IMR-90 (cell line): ENCODE results near the gene RING1. TPM values are rescaled to one million over a fixed set of nuclear protein-coding genes. Genes with fewer than 3 reads are reported as not detected.

Source experiments
- ATAC-seq: fragments of 200-7000 bp; cut with Tn5 transposase; 2 replicates; pipeline ENCODE4 v1.9.1; 2020; ENCODE audit warnings: low read depth, mild to moderate bottlenecking, moderate library complexity
- BruUV-seq: library from RNA; stranded (reverse); fragments of 400-500 nt; replicated peaks from 2 replicates; lab custom pipeline; 2021; lab: Mats Ljungman, UMichigan
- CTCF ChIA-PET: fragments of 300-600 bp; formaldehyde crosslinking; extraction: SDS; loops from one replicate; lab custom pipeline; 2021; ENCODE audit warnings: antibody characterized with exemption; lab: Yijun Ruan, JAX
- POLR2A ChIA-PET: fragments of 300-600 bp; sonication (Branson Sonifier 250); formaldehyde crosslinking; loops from one replicate; lab custom pipeline; 2022; ENCODE audit warnings: antibody characterized with exemption; ENCODE audit not compliant: unreplicated experiment; lab: Charles Lee
- DNase-seq: peaks from one replicate; pipeline ENCODE4 v3.0.0; 2013
- H2AFZ ChIP-seq: replicated peaks from 2 replicates; pipeline ENCODE3; 2013; ENCODE audit warnings: low read length, mild to moderate bottlenecking; ENCODE audit not compliant: poor library complexity
- H2AK5ac ChIP-seq: 2 replicates; pipeline ENCODE4 v1.6.1; 2013; ENCODE audit warnings: low read depth, low read length, inconsistent platforms
- H2AK9ac ChIP-seq: replicated peaks from 2 replicates; pipeline ENCODE3; 2013; ENCODE audit warnings: mild to moderate bottlenecking, low read depth, low read length, moderate library complexity; ENCODE audit not compliant: poor library complexity
- H2BK120ac ChIP-seq: 2 replicates; pipeline ENCODE4 v1.6.1; 2013; ENCODE audit warnings: low read depth, low read length, inconsistent platforms
- H2BK15ac ChIP-seq: 3 replicates; pipeline ENCODE4 v1.6.1; 2013; ENCODE audit warnings: low read depth, low read length, inconsistent platforms
- H2BK20ac ChIP-seq: 2 replicates; pipeline ENCODE4 v1.6.1; 2013; ENCODE audit warnings: low read depth, mild to moderate bottlenecking, inconsistent platforms, low read length, moderate library complexity
- H2BK5ac ChIP-seq: 2 replicates; pipeline ENCODE4 v1.6.1; 2013; ENCODE audit warnings: mild to moderate bottlenecking, low read depth, low read length, inconsistent platforms; ENCODE audit not compliant: poor library complexity, severe bottlenecking
- H3K14ac ChIP-seq: replicated peaks from 2 replicates; pipeline ENCODE4 v1.6.1; 2013; ENCODE audit warnings: low read depth, low read length, inconsistent platforms
- H3K18ac ChIP-seq: 2 replicates; pipeline ENCODE4 v1.6.1; 2013; ENCODE audit warnings: low read depth, low read length, control low read depth
- H3K23ac ChIP-seq: 2 replicates; pipeline ENCODE4 v1.6.1; 2013; ENCODE audit warnings: low read depth, low read length, inconsistent platforms
- H3K27ac ChIP-seq: 2 replicates; pipeline ENCODE4 v1.5.1; 2013; ENCODE audit warnings: mild to moderate bottlenecking, control low read depth, low read length; ENCODE audit not compliant: insufficient read depth
- H3K27me3 ChIP-seq: 2 replicates; pipeline ENCODE4 v1.6.1; 2013; ENCODE audit warnings: low read length; ENCODE audit not compliant: control insufficient read depth, insufficient read depth
- H3K36me3 ChIP-seq: 2 replicates; pipeline ENCODE4 v1.6.1; 2013; ENCODE audit warnings: low read length, mixed read lengths; ENCODE audit not compliant: control insufficient read depth, insufficient read depth
- H3K4ac ChIP-seq: 2 replicates; pipeline ENCODE4 v1.6.1; 2013; ENCODE audit warnings: low read depth, low read length, inconsistent platforms
- H3K4me1 ChIP-seq: 2 replicates; pipeline ENCODE4 v1.6.1; 2013; ENCODE audit warnings: low read length, mixed read lengths; ENCODE audit not compliant: control insufficient read depth, insufficient read depth
- H3K4me2 ChIP-seq: 2 replicates; pipeline ENCODE4 v1.6.1; 2013; ENCODE audit warnings: low read depth, mild to moderate bottlenecking, control low read depth, low read length, moderate library complexity
- H3K4me3 ChIP-seq: 2 replicates; pipeline ENCODE4 v1.5.1; 2013; ENCODE audit warnings: low read depth, mild to moderate bottlenecking, control low read depth, low read length, moderate library complexity; ENCODE audit not compliant: insufficient read depth
- H3K56ac ChIP-seq: 2 replicates; pipeline ENCODE4 v1.6.1; 2013; ENCODE audit warnings: low read length, inconsistent platforms; ENCODE audit not compliant: insufficient read depth; ENCODE audit errors: extremely low read depth
- H3K79me1 ChIP-seq, 2 experiments: 2 replicates each; pipeline ENCODE4 v1.6.1; 2013; ENCODE audit warnings: low read length in 2 of 2, inconsistent platforms in 1 of 2, low read depth in 1 of 2
- H3K9ac ChIP-seq: 2 replicates; pipeline ENCODE4 v1.6.1; 2013; ENCODE audit warnings: low read depth, low read length, control low read depth
- H3K9me1 ChIP-seq: 2 replicates; pipeline ENCODE4 v1.6.1; 2013; ENCODE audit warnings: low read length, inconsistent platforms; ENCODE audit not compliant: insufficient read depth
- H3K9me3 ChIP-seq: 2 replicates; pipeline ENCODE4 v1.6.1; 2013; ENCODE audit warnings: low read length; ENCODE audit not compliant: control insufficient read depth, insufficient read depth
- H4K20me1 ChIP-seq: 2 replicates; pipeline ENCODE4 v1.6.1; 2013; ENCODE audit warnings: low read length, inconsistent platforms; ENCODE audit not compliant: insufficient read depth
- H4K5ac ChIP-seq: 2 replicates; pipeline ENCODE4 v1.6.1; 2013; ENCODE audit warnings: mild to moderate bottlenecking, low read depth, low read length, control low read depth
- H4K8ac ChIP-seq, 2 experiments: 2 replicates each; pipeline ENCODE4 v1.6.1; 2013; ENCODE audit warnings: low read depth in 2 of 2, low read length in 2 of 2, control low read depth in 1 of 2, inconsistent platforms in 1 of 2
- H4K91ac ChIP-seq: 2 replicates; pipeline ENCODE4 v1.6.1; 2013; ENCODE audit warnings: low read depth, low read length, inconsistent platforms; ENCODE audit not compliant: insufficient read depth
- BHLHE40 ChIP-seq: fragments of 150-350 bp; IDR thresholded peaks from 2 replicates; pipeline ENCODE4 v1.6.1; 2016; ENCODE audit warnings: mild to moderate bottlenecking, low read depth, low read length
- CEBPB ChIP-seq: IDR thresholded peaks from 2 replicates; pipeline ENCODE4 v1.6.1; 2012; ENCODE audit warnings: low read depth, low read length, improper control_type of control experiment
- MAFK ChIP-seq: IDR thresholded peaks from 2 replicates; pipeline ENCODE4 v1.6.1; 2012; ENCODE audit warnings: low read depth, low read length, improper control_type of control experiment
- WGBS, 2 experiments: methylation state at CpG; one replicate each; pipeline versions ENCODE4 v1.1.5 to v1.1.7; 2013; ENCODE audit warnings: missing lambda C conversion rate in 2 of 2; ENCODE audit not compliant: insufficient read length in 1 of 2; ENCODE audit errors: extremely low coverage in 2 of 2; 5-methylcytosine and 5-hydroxymethylcytosine counted together
- dilution Hi-C: fragments of 300-500 bp; cut with HindIII; formaldehyde crosslinking; loops from one replicate; pipeline ENCODE4 v1.14.3; 2018; ENCODE audit warnings: low sequenced_read_pairs; ENCODE audit not compliant: unreplicated experiment
- in situ Hi-C: fragments of 300-500 bp; cut with MboI; formaldehyde crosslinking; loops from 3 replicates; pipeline ENCODE4 v1.14.3; 2019; ENCODE audit warnings: low sequenced_read_pairs, inconsistent platforms, mixed read lengths
- intact Hi-C: fragments of 100-400 bp; cut with micrococcal nuclease; formaldehyde crosslinking; loops from 2 replicates; pipeline ENCODE4 v1.10.0; 2022
- polyA plus RNA-seq, 3 experiments: library from polyadenylated mRNA; depleted of rRNA; stranded (reverse); fragments of >200 nt; gene quantifications; 2 replicates each; pipeline ENCODE4 v1.2.3, GENCODE V29; 2012; ENCODE audit warnings: low replicate concordance in 1 of 3
- total RNA-seq: library from RNA; depleted of rRNA; stranded (reverse); fragments of >200 nt; gene quantifications from 2 replicates; pipeline ENCODE4 v1.2.3, GENCODE V29; 2012
- TF ChIP-seq, protein P1 (sequence below): fragments of 150-350 bp; IDR thresholded peaks from 2 replicates; pipeline ENCODE4 v1.6.1; 2017; ENCODE audit warnings: mild to moderate bottlenecking, antibody characterized with exemption, low read length, low read depth
- TF ChIP-seq, protein P2 (sequence below): conservative IDR thresholded peaks from 2 replicates; pipeline ENCODE4 v1.5.1; 2012; ENCODE audit warnings: mild to moderate bottlenecking, low read depth, low read length, improper control_type of control experiment

Gene RING1
- total and polyA plus RNA-seq, 2 of the 4 experiments (the other 2 are of a cell fraction) = 14.9 to 40.8 TPM

DNA sequence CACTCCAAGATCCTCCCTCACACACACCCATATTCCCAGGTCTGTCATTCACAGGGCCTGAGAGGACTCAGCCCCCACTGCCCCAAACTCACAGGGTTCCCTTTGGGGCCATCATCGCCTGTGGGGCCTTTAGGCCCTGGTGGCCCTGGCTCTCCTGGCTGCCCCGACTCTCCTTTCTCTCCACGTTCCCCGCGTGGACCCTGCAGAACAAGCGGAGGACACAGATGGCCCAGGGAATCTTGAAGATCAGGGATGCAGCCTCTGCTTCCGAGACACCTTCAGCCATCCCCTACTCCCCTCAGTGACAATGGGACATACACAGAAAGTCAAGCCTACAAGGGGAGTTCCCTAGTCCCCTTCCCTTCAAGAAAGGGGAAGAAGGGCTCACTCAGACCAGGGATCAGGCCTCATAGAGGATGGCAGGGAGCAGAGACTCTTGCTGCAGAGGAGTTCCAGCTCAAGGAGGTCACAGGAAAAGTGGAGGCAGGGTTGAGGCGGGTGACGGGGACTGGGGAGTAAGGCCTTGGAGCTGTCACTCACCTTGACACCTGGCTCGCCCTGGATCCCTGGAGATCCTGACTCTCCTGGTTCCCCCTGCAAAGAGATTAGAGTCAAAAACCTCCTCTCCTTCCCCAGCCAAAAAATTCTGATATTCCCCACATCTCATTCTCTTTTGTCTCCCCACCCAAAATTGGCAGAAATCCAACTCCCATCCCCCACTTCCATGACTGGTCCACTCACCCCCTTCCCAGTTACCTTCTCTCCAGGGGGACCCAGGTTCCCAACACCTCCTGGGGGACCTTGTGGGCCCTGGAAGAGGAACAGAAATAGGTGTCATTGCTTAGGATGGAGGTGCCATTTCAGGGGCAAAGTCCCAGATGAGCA lies 38.8 kb upstream of the RING1 start:
- no peaks in the 10 kb centered on the region for H3K9me1 ChIP-seq
- no peak overlapping the region for H2BK120ac ChIP-seq
- peaks cover 8% of the 10 kb centered on the region; the same call in 1 of the 2 replicates for H3K27me3 ChIP-seq
- no peak for DNase-seq
- BruUV-seq = no TSS peak
- no peak overlapping the region for H2BK5ac ChIP-seq
- H2BK20ac ChIP-seq = no peak overlapping the region
- H3K18ac ChIP-seq = no peak overlapping the region
- dilution Hi-C loops = no loop called here
- no peak overlapping the region for H4K8ac ChIP-seq
- no peak overlapping the region for H2AFZ ChIP-seq
- no peak overlapping the region for H3K4me3 ChIP-seq
- WGBS, 2 experiments = 100% methylated on average over 1 of the region's 10 CpGs; no CpG with 5 or more reads in 1 of the 2 experiments
- H2BK15ac ChIP-seq = no peak overlapping the region
- no peak overlapping the region for H3K4me2 ChIP-seq
- H2AK9ac ChIP-seq = no peak overlapping the region
- no peak overlapping the region; the same call in none of the 2 replicates for H2AK5ac ChIP-seq
- no peak overlapping the region for H4K91ac ChIP-seq
- CTCF ChIA-PET = no interaction called here
- H4K5ac ChIP-seq = no peak overlapping the region
- no peaks in the 10 kb centered on the region for H3K9me3 ChIP-seq
- no peaks in the 10 kb centered on the region for H3K4me1 ChIP-seq
- POLR2A ChIA-PET = no interaction called here
- H3K79me1 ChIP-seq = no peaks in the 10 kb centered on the region
- H3K4ac ChIP-seq = no peak overlapping the region
- H3K9ac ChIP-seq = no peak overlapping the region
- in situ Hi-C loops = loop anchor here (10.0 kb wide), 1 partner anchor 155 kb away; no protein-coding TSS in a partner anchor
- no peak overlapping the region for H3K14ac ChIP-seq
- no peaks in the 10 kb centered on the region for H3K36me3 ChIP-seq
- intact Hi-C loops = no loop called here
- no peak for ATAC-seq
- H3K23ac ChIP-seq = no peak overlapping the region
- no peak overlapping the region for H3K27ac ChIP-seq
- H4K20me1 ChIP-seq = no peaks in the 10 kb centered on the region
- H3K56ac ChIP-seq = no peak overlapping the region
- TF ChIP-seq BHLHE40 (no peak), CEBPB (no peak), MAFK (no peak)
- TF ChIP-seq, protein P1, sequence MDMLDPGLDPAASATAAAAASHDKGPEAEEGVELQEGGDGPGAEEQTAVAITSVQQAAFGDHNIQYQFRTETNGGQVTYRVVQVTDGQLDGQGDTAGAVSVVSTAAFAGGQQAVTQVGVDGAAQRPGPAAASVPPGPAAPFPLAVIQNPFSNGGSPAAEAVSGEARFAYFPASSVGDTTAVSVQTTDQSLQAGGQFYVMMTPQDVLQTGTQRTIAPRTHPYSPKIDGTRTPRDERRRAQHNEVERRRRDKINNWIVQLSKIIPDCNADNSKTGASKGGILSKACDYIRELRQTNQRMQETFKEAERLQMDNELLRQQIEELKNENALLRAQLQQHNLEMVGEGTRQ = no peak
- TF ChIP-seq, protein P2, sequence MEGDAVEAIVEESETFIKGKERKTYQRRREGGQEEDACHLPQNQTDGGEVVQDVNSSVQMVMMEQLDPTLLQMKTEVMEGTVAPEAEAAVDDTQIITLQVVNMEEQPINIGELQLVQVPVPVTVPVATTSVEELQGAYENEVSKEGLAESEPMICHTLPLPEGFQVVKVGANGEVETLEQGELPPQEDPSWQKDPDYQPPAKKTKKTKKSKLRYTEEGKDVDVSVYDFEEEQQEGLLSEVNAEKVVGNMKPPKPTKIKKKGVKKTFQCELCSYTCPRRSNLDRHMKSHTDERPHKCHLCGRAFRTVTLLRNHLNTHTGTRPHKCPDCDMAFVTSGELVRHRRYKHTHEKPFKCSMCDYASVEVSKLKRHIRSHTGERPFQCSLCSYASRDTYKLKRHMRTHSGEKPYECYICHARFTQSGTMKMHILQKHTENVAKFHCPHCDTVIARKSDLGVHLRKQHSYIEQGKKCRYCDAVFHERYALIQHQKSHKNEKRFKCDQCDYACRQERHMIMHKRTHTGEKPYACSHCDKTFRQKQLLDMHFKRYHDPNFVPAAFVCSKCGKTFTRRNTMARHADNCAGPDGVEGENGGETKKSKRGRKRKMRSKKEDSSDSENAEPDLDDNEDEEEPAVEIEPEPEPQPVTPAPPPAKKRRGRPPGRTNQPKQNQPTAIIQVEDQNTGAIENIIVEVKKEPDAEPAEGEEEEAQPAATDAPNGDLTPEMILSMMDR = no peak
